Activated CD4-positive, alpha-beta memory T cell treated with anti-CD3 and anti-CD28 coated beads for 36 hours (primary cell): ENCODE measurements around the gene SYPL2. TPM values are rescaled to one million over a fixed set of nuclear protein-coding genes. Genes with fewer than 3 reads are reported as not detected.

Source experiments
- CTCF ChIA-PET: fragments of 350-600 bp; sonication (Branson Sonifier 250); formaldehyde crosslinking; loops from one replicate; lab custom pipeline; 2021; ENCODE audit warnings: antibody characterized with exemption, inconsistent platforms; lab: Charles Lee
- POLR2A ChIA-PET: fragments of 350-600 bp; sonication (Branson Sonifier 250); formaldehyde crosslinking; loops from one replicate; lab custom pipeline; 2021; ENCODE audit warnings: antibody characterized with exemption; lab: Charles Lee
- DNase-seq: peaks from one replicate; pipeline ENCODE4 v3.0.0-alpha.2; 2020
- H3K27ac Mint-ChIP-seq: one replicate; pipeline ENCODE4 v1.8.0; 2021; ENCODE audit warnings: mixed read lengths
- H3K27me3 Mint-ChIP-seq: one replicate; pipeline ENCODE4 v1.8.0; 2021; ENCODE audit warnings: mixed read lengths
- H3K36me3 Mint-ChIP-seq: one replicate; pipeline ENCODE4 v1.8.0; 2021; ENCODE audit warnings: mixed read lengths
- H3K4me1 Mint-ChIP-seq: one replicate; pipeline ENCODE4 v1.8.0; 2021; ENCODE audit warnings: low read depth, mixed read lengths
- H3K4me3 Mint-ChIP-seq: one replicate; pipeline ENCODE4 v1.8.0; 2021; ENCODE audit warnings: mild to moderate bottlenecking, mixed read lengths
- H3K9me3 Mint-ChIP-seq: one replicate; pipeline ENCODE4 v1.8.0; 2021; ENCODE audit warnings: mixed read lengths
- intact Hi-C: fragments of 100-400 bp; cut with micrococcal nuclease; formaldehyde crosslinking; loops from one replicate; pipeline ENCODE4 v1.15.1; 2023
- total RNA-seq, 2 experiments: library from RNA; stranded (reverse); gene quantifications; one replicate each; pipeline ENCODE4 v1.2.3, GENCODE V29; 2021

The SYPL2 gene
- total RNA-seq, 2 experiments from 2014 or later, result not detected

DNA sequence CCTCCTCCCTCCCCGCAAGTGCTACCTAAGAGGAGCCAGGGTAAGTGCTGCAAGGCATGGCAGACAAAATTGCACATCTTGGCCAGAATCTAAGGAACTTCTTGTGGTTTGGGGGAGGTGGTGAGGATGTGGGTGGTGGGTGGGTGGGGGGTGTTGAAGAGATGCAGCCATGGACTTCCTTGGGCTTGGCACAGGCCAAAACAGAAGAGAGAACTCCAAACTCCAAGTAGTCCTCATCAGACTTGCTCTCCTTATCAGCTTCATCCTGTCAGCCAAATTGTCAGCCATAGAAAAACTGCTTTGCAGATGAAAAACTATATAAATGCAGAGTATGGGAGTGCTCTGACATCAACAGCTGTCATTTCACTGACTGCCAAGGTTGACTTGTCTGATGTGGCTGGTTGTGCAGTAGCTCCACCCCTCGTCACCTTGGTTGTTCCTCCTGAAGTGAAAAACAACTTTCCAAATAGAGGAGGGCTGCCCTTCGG, 36.1 kb downstream of the SYPL2 start:
- H3K27me3 Mint-ChIP-seq, result no peaks in the 10 kb centered on the region
- intact Hi-C loops, result loop anchor here (5.0 kb wide), 1 partner anchor 120 kb away; no protein-coding TSS in a partner anchor
- peaks cover 4% of the 10 kb centered on the region for H3K36me3 Mint-ChIP-seq
- ChIA-PET CTCF (interaction anchor here (0.9 to 31.5 kb wide), 6 partner anchors 11 to 138 kb away, joined by 3 to 1096 read pairs (median 8); partner anchors contain the start of genes ATXN7L2, CYB561D1, GPR61 and PSMA5), POLR2A (interaction anchor here (2.8 kb wide), 1 partner anchor 18 kb away, joined by 11 read pairs; the partner anchor contains the start of gene ATXN7L2)
- peak; percentile 55 for DNase-seq
- peaks cover 90% of the 10 kb centered on the region for H3K4me1 Mint-ChIP-seq
- H3K27ac Mint-ChIP-seq, result peak overlapping the region; percentile 78
- no peaks in the 10 kb centered on the region for H3K9me3 Mint-ChIP-seq
- peak overlapping the region; percentile 5 for H3K4me3 Mint-ChIP-seq

GRCh38 chr1:109503935-109504334, 37.6 kb downstream of the SYPL2 start:
- no peak overlapping the region for H3K4me3 Mint-ChIP-seq
- H3K9me3 Mint-ChIP-seq, result no peaks in the 10 kb centered on the region
- DNase-seq, result no peak
- intact Hi-C loops, result loop anchor here (5.0 kb wide), 1 partner anchor 118 kb away; no protein-coding TSS in a partner anchor
- ChIA-PET POLR2A (interaction anchor here (2.8 kb wide), 1 partner anchor 20 kb away, joined by 11 read pairs; the partner anchor contains the start of gene ATXN7L2), CTCF (interaction anchor here (1.0 to 31.5 kb wide), 4 partner anchors 13 to 127 kb away, joined by 3 to 1096 read pairs (median 223); partner anchors contain the start of genes ATXN7L2, CYB561D1, GPR61 and PSMA5)
- peaks cover 4% of the 10 kb centered on the region for H3K36me3 Mint-ChIP-seq
- H3K4me1 Mint-ChIP-seq, result peaks cover 90% of the 10 kb centered on the region
- peak overlapping the region; percentile 67 for H3K27ac Mint-ChIP-seq
- no peaks in the 10 kb centered on the region for H3K27me3 Mint-ChIP-seq

GRCh38 chr1:109504974-109505373, 38.6 kb downstream of the SYPL2 start:
- Mint-ChIP-seq H3K4me3 (no peak overlapping the region), H3K4me1 (peaks cover 87% of the 10 kb centered on the region), H3K36me3 (peaks cover 2% of the 10 kb centered on the region), H3K9me3 (no peaks in the 10 kb centered on the region), H3K27ac (peak overlapping the region; percentile 60), H3K27me3 (no peaks in the 10 kb centered on the region)
- DNase-seq, result no peak
- CTCF ChIA-PET, result interaction anchor here (1.0 to 31.5 kb wide), 6 partner anchors 14 to 393 kb away, joined by 3 to 1096 read pairs (median 8); partner anchors contain the start of genes ATXN7L2, CYB561D1, GPR61 and PSMA5
- POLR2A ChIA-PET, result interaction anchor here (1.0 to 1.5 kb wide), 4 partner anchors 10 to 43 kb away, joined by 3 to 5 read pairs (median 4); partner anchors contain the start of genes ATXN7L2 and GNAI3
- intact Hi-C loops, result loop anchor here (5.0 kb wide), 1 partner anchor 117 kb away; no protein-coding TSS in a partner anchor

GRCh38 chr1:109508001-109508872, 41.9 kb downstream of the SYPL2 start:
- peaks cover 63% of the 10 kb centered on the region for H3K4me1 Mint-ChIP-seq
- no peak for DNase-seq
- no peaks in the 10 kb centered on the region for H3K27me3 Mint-ChIP-seq
- POLR2A ChIA-PET, result interaction anchor here (0.6 to 3.6 kb wide), 3 partner anchors 10 to 39 kb away, joined by 3 to 15 read pairs (median 11); partner anchors contain the start of gene CYB561D1
- no peaks in the 10 kb centered on the region for H3K36me3 Mint-ChIP-seq
- CTCF ChIA-PET, result interaction anchor here (0.5 to 31.5 kb wide), 6 partner anchors 17 to 1139 kb away, joined by 3 to 1096 read pairs (median 4); partner anchors contain the start of genes ATXN7L2, CYB561D1, GNAI3 and GPR61
- H3K4me3 Mint-ChIP-seq, result peak overlapping the region; percentile 82
- intact Hi-C loops, result loop anchor here (2.0 kb wide), 1 partner anchor 23 kb away; no protein-coding TSS in a partner anchor
- H3K9me3 Mint-ChIP-seq, result no peaks in the 10 kb centered on the region
- H3K27ac Mint-ChIP-seq, result no peak overlapping the region

GRCh38 chr1:109508873-109509175, 42.5 kb downstream of the SYPL2 start:
- CTCF ChIA-PET, result interaction anchor here (1.4 to 31.5 kb wide), 4 partner anchors 18 to 41 kb away, joined by 3 to 1096 read pairs (median 221); partner anchors contain the start of genes ATXN7L2, CYB561D1, GNAI3 and GPR61
- Mint-ChIP-seq H3K4me1 (peaks cover 60% of the 10 kb centered on the region), H3K9me3 (no peaks in the 10 kb centered on the region), H3K4me3 (peak overlapping the region; percentile 82), H3K27ac (peak overlapping the region; percentile 36), H3K27me3 (no peaks in the 10 kb centered on the region), H3K36me3 (no peaks in the 10 kb centered on the region)
- no peak for DNase-seq
- intact Hi-C loops, result loop anchor here (2.0 kb wide), 1 partner anchor 24 kb away; no protein-coding TSS in a partner anchor
- POLR2A ChIA-PET, result interaction anchor here (0.6 to 3.6 kb wide), 3 partner anchors 11 to 39 kb away, joined by 3 to 15 read pairs (median 11); partner anchors contain the start of gene CYB561D1

GRCh38 chr1:109509176-109510134, 43.1 kb downstream of the SYPL2 start, which contains the start of gene AMIGO1:
Gene AMIGO1, minus strand, starts transcription at chr1:109509727. Its CDS starts 815 bp downstream, at chr1:109508912.
- intact Hi-C loops, result loop anchor here (2.0 kb wide), 1 partner anchor 25 kb away; no protein-coding TSS in a partner anchor
- H3K4me1 Mint-ChIP-seq, result peaks cover 55% of the 10 kb centered on the region
- POLR2A ChIA-PET, result interaction anchor here (0.9 to 3.6 kb wide), 3 partner anchors 12 to 39 kb away, joined by 3 to 15 read pairs (median 11); partner anchors contain the start of genes CYB561D1 and GNAI3
- H3K27ac Mint-ChIP-seq, result peak within 1 kb of the TSS; percentile 67
- CTCF ChIA-PET, result interaction anchor here (1.0 to 31.5 kb wide), 9 partner anchors 11 to 226 kb away, joined by 3 to 1096 read pairs (median 5); partner anchors contain the start of genes ATXN7L2, CYB561D1, GNAI3 and GPR61
- DNase-seq, result peak; percentile 67
- H3K27me3 Mint-ChIP-seq, result no peaks in the 10 kb centered on the region
- H3K36me3 Mint-ChIP-seq, result no peaks in the 10 kb centered on the region
- no peaks in the 10 kb centered on the region for H3K9me3 Mint-ChIP-seq
- H3K4me3 Mint-ChIP-seq, result peak within 1 kb of the TSS; percentile 82

DNA sequence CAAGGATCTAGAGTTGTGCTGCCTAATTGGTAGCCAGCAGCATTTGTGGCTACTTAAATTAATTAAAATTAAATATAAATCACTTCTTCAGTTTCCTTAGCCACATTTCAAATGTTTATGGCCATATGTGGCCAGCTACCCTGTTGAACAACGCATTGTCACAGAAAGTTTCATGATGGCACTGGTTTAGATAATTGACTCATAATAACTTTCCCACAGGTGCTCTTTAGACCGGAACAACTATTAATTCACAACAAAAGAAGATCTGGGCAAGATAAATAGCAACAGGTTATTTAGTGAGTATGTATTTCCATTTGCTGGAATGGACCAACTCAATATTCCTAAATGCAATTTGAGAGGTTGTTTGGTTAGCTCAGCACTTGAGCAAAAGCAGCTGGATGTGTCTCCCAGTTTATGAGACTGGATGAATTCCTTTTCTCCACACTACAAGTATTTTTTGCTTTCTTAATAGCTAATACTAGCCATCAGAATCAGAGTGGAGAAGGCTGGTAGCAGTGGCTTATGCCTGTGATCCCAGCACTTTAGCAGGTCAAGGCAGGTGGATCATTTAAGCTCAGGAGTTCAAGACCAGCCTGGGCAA, 46.9 kb downstream of the SYPL2 start:
- ChIA-PET POLR2A (interaction anchor here (0.7 kb wide), 1 partner anchor 156 kb away, joined by 3 read pairs; no protein-coding TSS in a partner anchor), CTCF (interaction anchor here (1.2 to 24.2 kb wide), 3 partner anchors 10 to 22 kb away, joined by 6 to 437 read pairs (median 13); partner anchors contain the start of genes ATXN7L2 and CYB561D1)
- Mint-ChIP-seq H3K27ac (no peak overlapping the region), H3K4me1 (peaks cover 22% of the 10 kb centered on the region), H3K36me3 (no peaks in the 10 kb centered on the region), H3K9me3 (no peaks in the 10 kb centered on the region), H3K27me3 (no peaks in the 10 kb centered on the region), H3K4me3 (no peak overlapping the region)
- intact Hi-C loops, result no loop called here
- DNase-seq, result no peak

DNA sequence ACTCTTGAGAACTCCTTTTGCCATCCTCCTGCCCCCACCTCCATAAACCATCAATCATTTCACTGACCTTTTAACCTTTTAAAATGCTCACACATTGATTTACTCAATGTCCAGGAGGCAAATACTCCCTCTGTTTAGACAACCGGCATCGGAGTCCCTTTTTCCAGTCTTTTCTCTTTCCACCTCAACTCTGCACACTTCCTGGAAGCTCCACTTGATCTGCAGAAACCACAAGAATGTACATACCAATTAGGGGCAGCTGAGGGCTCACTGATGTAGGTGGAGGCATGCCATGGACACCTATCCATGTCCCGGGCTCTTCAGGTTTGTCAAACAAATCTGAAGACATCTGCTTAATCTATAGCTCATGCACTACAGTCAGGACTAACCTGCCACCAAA, 48.5 kb downstream of the SYPL2 start:
- Mint-ChIP-seq H3K27me3 (no peaks in the 10 kb centered on the region), H3K36me3 (no peaks in the 10 kb centered on the region), H3K4me3 (no peak overlapping the region), H3K27ac (no peak overlapping the region), H3K9me3 (no peaks in the 10 kb centered on the region), H3K4me1 (peaks cover 11% of the 10 kb centered on the region)
- intact Hi-C loops, result no loop called here
- ChIA-PET POLR2A (no interaction called here), CTCF (interaction anchor here (0.6 to 4.1 kb wide), 7 partner anchors 12 to 308 kb away, joined by 3 to 26 read pairs (median 5); partner anchors contain the start of gene CYB561D1)
- no peak for DNase-seq

- CTCF ChIA-PET, result interaction anchor here (2.0 to 4.1 kb wide), 3 partner anchors 15 to 23 kb away, joined by 10 to 26 read pairs (median 24); partner anchors contain the start of gene CYB561D1
- intact Hi-C loops, result no loop called here
- no peaks in the 10 kb centered on the region for H3K9me3 Mint-ChIP-seq
- no peak overlapping the region for H3K27ac Mint-ChIP-seq
- no peaks in the 10 kb centered on the region for H3K27me3 Mint-ChIP-seq
- H3K4me1 Mint-ChIP-seq, result no peaks in the 10 kb centered on the region
- DNase-seq, result no peak
- POLR2A ChIA-PET, result no interaction called here
- no peaks in the 10 kb centered on the region for H3K36me3 Mint-ChIP-seq
- no peak overlapping the region for H3K4me3 Mint-ChIP-seq
Measured at GRCh38 chr1:109516872-109517271, 50.5 kb downstream of the SYPL2 start.

DNA sequence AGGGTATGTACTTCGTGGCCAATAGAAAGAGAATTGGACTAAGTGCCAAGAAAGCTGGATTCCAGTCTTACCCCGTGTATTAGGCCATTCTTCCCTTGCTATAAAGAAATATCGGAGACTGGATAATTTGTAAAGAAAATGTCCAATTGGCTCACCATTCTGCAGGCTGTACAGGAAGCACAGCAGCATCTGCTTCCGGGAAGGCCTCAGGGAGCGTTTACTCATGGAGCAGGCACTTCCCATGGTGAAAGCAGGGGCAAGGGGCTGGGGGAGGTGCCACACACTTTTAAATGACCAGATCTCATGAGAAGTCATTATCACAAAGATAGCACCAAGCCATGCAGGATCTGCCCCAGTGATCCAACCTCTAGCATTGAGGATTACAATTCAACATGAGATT, 51.0 kb downstream of the SYPL2 start:
- intact Hi-C loops, result no loop called here
- Mint-ChIP-seq H3K27me3 (no peaks in the 10 kb centered on the region), H3K36me3 (no peaks in the 10 kb centered on the region), H3K4me3 (no peak overlapping the region), H3K4me1 (no peaks in the 10 kb centered on the region), H3K27ac (no peak overlapping the region), H3K9me3 (no peaks in the 10 kb centered on the region)
- POLR2A ChIA-PET, result no interaction called here
- DNase-seq, result no peak
- CTCF ChIA-PET, result interaction anchor here (4.1 kb wide), 1 partner anchor 18 kb away, joined by 26 read pairs; no protein-coding TSS in a partner anchor
